Smooth muscle cell (in vitro differentiated cells): Measurements from ENCODE around the gene CEP76. TPM values are rescaled to one million over a fixed set of nuclear protein-coding genes. Genes with fewer than 3 reads are reported as not detected.

Source experiments
- DNase-seq: peaks from one replicate; lab custom pipeline; 2025; ENCODE audit not compliant: unreplicated experiment; lab: John Stamatoyannopoulos, UW
- H2AFZ ChIP-seq: fragments of 200-600 bp; sonication (generic); 2 replicates; pipeline ENCODE4 v1.6.0; 2016; ENCODE audit warnings: antibody characterized with exemption, low read depth, mild to moderate bottlenecking
- H3F3A ChIP-seq: fragments of 200-600 bp; sonication (generic); 2 replicates; pipeline ENCODE4 v1.6.0; 2017; ENCODE audit warnings: antibody characterized with exemption, low read depth
- H3K27ac ChIP-seq: fragments of 200-600 bp; sonication (generic); 2 replicates; pipeline ENCODE4 v1.5.1; 2016; ENCODE audit warnings: low read depth, mild to moderate bottlenecking
- H3K27me3 ChIP-seq: fragments of 200-600 bp; sonication (generic); 2 replicates; pipeline ENCODE4 v1.6.1; 2016; ENCODE audit warnings: low read depth, mild to moderate bottlenecking
- H3K36me3 ChIP-seq: fragments of 200-600 bp; sonication (generic); 2 replicates; pipeline ENCODE4 v1.5.1; 2016; ENCODE audit warnings: low read depth
- H3K4me1 ChIP-seq: fragments of 200-600 bp; sonication (generic); 2 replicates; pipeline ENCODE4 v1.5.1; 2016; ENCODE audit warnings: low read depth
- H3K4me2 ChIP-seq: fragments of 200-600 bp; sonication (generic); 2 replicates; pipeline ENCODE4 v1.6.0; 2016; ENCODE audit warnings: mild to moderate bottlenecking
- H3K4me3 ChIP-seq: fragments of 200-600 bp; sonication (generic); 2 replicates; pipeline ENCODE4 v1.5.1; 2016; ENCODE audit warnings: mild to moderate bottlenecking
- H3K79me2 ChIP-seq: fragments of 200-600 bp; sonication (generic); 2 replicates; pipeline ENCODE4 v1.6.0; 2016; ENCODE audit warnings: low read depth, mild to moderate bottlenecking
- H3K9ac ChIP-seq: fragments of 200-600 bp; sonication (generic); 2 replicates; pipeline ENCODE4 v1.6.0; 2016; ENCODE audit warnings: low read depth
- H3K9me3 ChIP-seq: fragments of 200-600 bp; sonication (generic); replicated peaks from 2 replicates; pipeline ENCODE4 v1.5.1; 2016; ENCODE audit warnings: low read depth
- H4K20me1 ChIP-seq: fragments of 200-600 bp; sonication (generic); 2 replicates; pipeline ENCODE4 v1.6.0; 2016; ENCODE audit warnings: low read depth
- WGBS: methylation state at CpG from one replicate; pipeline ENCODE4 v1.1.7; 2016; ENCODE audit warnings: low lambda C conversion rate; 5-methylcytosine and 5-hydroxymethylcytosine counted together
- polyA plus RNA-seq: library from polyadenylated mRNA; unstranded; fragments of >200 nt; fragmentation: Nextera tagmentation; extraction: Ambion mirVana; gene quantifications from 2 replicates; pipeline ENCODE4 v1.2.1, GENCODE V29; 2016
- total RNA-seq: library from RNA; depleted of rRNA; stranded (reverse); fragments of >200 nt; gene quantifications from 2 replicates; pipeline ENCODE4 v1.2.3, GENCODE V29; 2014
- TF ChIP-seq, protein P1 (sequence below): fragments of 200-600 bp; sonication (generic); IDR thresholded peaks from 2 replicates; pipeline ENCODE4 v1.5.1; 2017; ENCODE audit warnings: borderline replicate concordance, mild to moderate bottlenecking, antibody characterized with exemption; ENCODE audit not compliant: insufficient read depth, poor library complexity, severe bottlenecking

CEP76 gene
- total and polyA plus RNA-seq, 2 experiments from 2014 or later, result 2.8 to 11.7 TPM

DNA sequence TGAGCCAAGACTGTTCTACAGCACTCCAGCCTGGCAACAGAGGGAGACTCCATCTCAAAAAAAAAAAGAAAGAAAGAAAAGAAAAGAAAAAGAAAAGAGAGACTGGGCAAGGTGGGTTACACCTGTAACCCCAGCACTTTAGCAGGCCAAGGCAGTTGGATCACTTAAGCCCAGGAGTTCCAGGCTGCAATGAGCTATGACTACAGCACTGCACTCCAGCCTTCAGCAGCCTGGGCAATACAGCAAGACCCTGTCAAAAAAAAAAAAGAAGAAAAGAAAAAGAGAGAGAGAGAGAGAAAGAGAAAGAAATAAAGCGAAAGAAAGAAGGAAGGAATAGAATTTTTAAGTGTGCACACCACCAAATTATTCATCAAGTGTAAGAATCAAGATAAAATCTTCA lies 47.6 kb downstream of the CEP76 start:
- H3K9ac ChIP-seq, result no peak overlapping the region
- 89% methylated on average over 1 of the region's 1 CpG for WGBS
- no peak overlapping the region for H2AFZ ChIP-seq
- TF ChIP-seq, protein P1, sequence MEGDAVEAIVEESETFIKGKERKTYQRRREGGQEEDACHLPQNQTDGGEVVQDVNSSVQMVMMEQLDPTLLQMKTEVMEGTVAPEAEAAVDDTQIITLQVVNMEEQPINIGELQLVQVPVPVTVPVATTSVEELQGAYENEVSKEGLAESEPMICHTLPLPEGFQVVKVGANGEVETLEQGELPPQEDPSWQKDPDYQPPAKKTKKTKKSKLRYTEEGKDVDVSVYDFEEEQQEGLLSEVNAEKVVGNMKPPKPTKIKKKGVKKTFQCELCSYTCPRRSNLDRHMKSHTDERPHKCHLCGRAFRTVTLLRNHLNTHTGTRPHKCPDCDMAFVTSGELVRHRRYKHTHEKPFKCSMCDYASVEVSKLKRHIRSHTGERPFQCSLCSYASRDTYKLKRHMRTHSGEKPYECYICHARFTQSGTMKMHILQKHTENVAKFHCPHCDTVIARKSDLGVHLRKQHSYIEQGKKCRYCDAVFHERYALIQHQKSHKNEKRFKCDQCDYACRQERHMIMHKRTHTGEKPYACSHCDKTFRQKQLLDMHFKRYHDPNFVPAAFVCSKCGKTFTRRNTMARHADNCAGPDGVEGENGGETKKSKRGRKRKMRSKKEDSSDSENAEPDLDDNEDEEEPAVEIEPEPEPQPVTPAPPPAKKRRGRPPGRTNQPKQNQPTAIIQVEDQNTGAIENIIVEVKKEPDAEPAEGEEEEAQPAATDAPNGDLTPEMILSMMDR, result no peak
- no peaks in the 10 kb centered on the region for H3K36me3 ChIP-seq
- peaks cover 65% of the 10 kb centered on the region for H3K79me2 ChIP-seq
- no peak overlapping the region for H3K4me3 ChIP-seq
- peaks cover 8% of the 10 kb centered on the region for H3K4me1 ChIP-seq
- no peak for DNase-seq
- H3K9me3 ChIP-seq, result no peaks in the 10 kb centered on the region
- H3K4me2 ChIP-seq, result no peak overlapping the region
- H3K27me3 ChIP-seq, result no peaks in the 10 kb centered on the region
- no peak overlapping the region for H3K27ac ChIP-seq
- H3F3A ChIP-seq, result peaks cover 16% of the 10 kb centered on the region
- peaks cover 64% of the 10 kb centered on the region for H4K20me1 ChIP-seq

DNA sequence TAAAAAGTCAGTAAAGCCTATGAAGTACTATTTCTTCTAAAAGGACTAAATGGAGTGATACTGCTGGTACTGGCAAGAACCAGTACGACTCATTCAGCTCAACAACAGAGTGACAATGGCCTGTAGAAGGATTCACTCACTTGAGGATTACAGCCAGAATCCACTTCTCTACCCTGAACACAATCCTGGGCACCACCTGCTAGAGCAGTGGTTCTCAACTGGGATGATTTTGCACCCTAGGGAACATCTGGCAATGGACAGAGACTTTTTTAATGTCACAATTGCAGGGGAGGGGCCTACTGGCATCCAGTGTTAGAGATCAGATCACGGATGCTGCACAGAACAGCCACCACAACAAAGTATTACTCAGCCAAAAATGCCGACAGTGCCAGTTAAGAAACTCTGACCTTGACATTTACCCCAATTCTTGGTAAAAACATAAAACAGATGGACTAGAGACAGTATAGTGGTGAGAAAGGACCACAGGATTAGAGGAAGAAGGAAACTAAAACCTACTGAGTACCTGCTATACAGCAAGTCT lies 49.6 kb downstream of the CEP76 start:
- 15% methylated on average over 3 of the region's 3 CpGs for WGBS
- Histone ChIP-seq H3K79me2 (peaks cover 86% of the 10 kb centered on the region), H3K4me2 (peak overlapping the region; percentile 22), H3K36me3 (no peaks in the 10 kb centered on the region), H3K27ac (peak overlapping the region; percentile 60), H3F3A (peaks cover 13% of the 10 kb centered on the region), H2AFZ (no peak overlapping the region), H3K9me3 (no peaks in the 10 kb centered on the region), H3K4me1 (peaks cover 8% of the 10 kb centered on the region), H4K20me1 (peaks cover 79% of the 10 kb centered on the region), H3K9ac (no peak overlapping the region), H3K4me3 (no peak overlapping the region), H3K27me3 (no peaks in the 10 kb centered on the region)
- TF ChIP-seq, protein P1, result no peak
- DNase-seq, result no peak

DNA sequence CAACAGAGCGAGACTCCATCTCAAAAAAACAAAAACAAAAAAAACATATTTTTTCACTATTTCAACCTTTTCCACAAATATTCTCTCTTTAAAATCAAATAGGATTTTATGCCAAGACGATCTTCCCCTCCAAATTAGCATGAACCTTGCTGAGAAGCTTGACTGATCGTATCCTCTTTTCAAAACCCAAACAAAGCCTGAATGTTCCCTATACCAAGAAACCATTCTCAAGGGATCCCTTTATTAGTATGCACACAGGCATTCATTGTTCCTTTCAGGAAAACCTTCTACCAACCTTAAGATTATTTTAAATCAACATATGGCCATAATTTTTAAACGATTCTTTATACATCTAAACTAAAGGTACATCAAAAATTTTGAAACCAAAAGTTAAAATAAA lies 50.9 kb downstream of the CEP76 start:
- Histone ChIP-seq H3K9ac (no peak overlapping the region), H3K4me1 (peaks cover 8% of the 10 kb centered on the region), H3K9me3 (no peaks in the 10 kb centered on the region), H3K27ac (no peak overlapping the region), H3K4me2 (no peak overlapping the region), H3K4me3 (no peak overlapping the region), H4K20me1 (peaks cover 89% of the 10 kb centered on the region), H3K79me2 (peaks cover 98% of the 10 kb centered on the region), H2AFZ (no peak overlapping the region), H3K36me3 (no peaks in the 10 kb centered on the region), H3K27me3 (no peaks in the 10 kb centered on the region), H3F3A (peaks cover 10% of the 10 kb centered on the region)
- WGBS, result 79% methylated on average over 4 of the region's 4 CpGs
- TF ChIP-seq, protein P1, result no peak
- DNase-seq, result no peak

DNA sequence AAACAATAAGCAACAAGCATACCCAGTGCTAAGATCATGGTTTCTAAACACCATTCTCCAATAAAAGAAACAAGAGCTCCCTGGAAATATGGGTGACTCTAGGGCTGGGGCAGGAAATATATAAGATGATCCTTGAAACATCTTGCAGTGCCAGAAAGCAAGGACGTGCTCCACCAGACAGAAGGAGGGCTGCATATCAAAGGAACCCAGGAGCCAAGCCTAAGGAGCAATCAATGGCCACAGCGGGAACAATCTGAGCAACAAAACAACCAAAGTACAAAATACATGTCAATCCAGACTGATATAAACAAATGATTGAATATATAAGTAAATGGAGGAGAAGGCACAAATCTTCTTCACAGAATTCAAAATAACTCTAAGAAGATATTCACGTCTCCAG lies 54.8 kb downstream of the CEP76 start:
- Histone ChIP-seq H3K36me3 (no peaks in the 10 kb centered on the region), H3K4me1 (peaks cover 8% of the 10 kb centered on the region), H3K9ac (no peak overlapping the region), H3K9me3 (no peaks in the 10 kb centered on the region), H3K4me3 (no peak overlapping the region), H3K4me2 (no peak overlapping the region), H2AFZ (no peak overlapping the region), H3K27me3 (no peaks in the 10 kb centered on the region), H3K79me2 (peaks cover 99% of the 10 kb centered on the region), H3F3A (no peaks in the 10 kb centered on the region), H4K20me1 (peaks cover 72% of the 10 kb centered on the region), H3K27ac (no peak overlapping the region)
- 88% methylated on average over 3 of the region's 3 CpGs for WGBS
- no peak for DNase-seq
- TF ChIP-seq, protein P1, result no peak
